Fibroblast of peridontal ligament (primary cell): ENCODE measurements around the gene GSTM4.
"Not testable (repeated sequence)": the region's sequence is repeated elsewhere in the genome, so short reads cannot be mapped to it uniquely, and the experiment has no call there.

Experiments
- DNase-seq: peaks from one replicate; pipeline ENCODE4 v3.0.0-alpha.2; 2010; ENCODE audit errors: extremely low read depth

Gene GSTM4

DNA sequence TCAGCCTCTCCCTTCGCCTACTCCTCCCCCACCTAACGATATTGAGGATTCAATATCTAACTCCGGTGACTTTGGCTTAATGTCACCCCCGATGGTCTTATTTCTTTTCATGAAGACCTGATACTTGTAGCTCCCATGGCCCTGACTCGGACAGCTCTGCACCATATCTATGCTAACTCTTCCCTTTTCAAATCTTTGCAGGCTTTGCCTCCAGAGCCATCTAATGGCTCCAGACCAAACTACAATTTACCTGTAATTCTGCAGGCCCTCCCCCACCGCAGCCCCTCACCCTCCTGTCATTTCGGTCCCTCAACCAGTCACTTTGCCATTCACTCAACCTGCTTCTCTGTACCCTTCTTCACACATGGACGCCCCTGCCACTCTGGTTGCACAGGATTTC is 48.3 kb downstream of the GSTM4 start:
- no peak for DNase-seq

DNA sequence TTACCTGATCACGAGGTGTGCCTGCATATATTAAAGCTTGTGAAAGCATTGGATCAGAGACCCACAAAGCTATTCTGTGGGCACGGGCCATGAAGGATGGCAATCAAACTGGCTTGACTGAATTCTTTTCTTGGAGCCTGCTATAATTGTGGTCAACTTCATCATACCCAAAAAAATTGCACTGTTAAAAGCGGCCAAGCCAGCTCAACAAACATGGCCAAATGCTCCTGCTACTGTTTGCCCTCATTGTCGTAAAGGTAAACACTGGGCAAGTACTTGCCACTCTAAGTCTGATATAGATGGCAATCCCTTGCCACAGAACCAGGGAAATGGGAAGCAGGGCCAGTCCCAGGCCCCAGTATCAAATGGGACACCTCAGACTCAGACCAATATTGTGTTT is 49.5 kb downstream of the GSTM4 start:
- DNase-seq, result no peak

DNA sequence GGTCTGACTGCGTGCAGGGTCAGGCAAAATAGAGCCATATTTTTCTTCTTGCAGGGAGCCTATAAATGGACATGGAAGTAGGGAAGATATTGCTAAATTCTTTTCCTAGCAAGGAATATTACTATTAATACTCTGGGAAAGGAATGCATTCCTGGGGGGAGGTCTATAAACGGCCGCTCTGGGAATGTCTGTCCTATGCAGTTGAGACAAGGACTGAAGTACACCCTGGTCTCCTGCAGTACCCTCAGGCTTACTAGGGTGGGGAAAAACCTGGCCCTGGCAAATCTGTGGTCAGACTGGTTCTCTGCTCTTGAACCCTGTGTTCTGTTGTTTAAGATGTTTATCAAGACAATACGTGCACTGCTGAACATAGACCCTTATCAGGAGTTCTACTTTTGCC is 53.0 kb downstream of the GSTM4 start:
- not testable (repeated sequence) for DNase-seq

DNA sequence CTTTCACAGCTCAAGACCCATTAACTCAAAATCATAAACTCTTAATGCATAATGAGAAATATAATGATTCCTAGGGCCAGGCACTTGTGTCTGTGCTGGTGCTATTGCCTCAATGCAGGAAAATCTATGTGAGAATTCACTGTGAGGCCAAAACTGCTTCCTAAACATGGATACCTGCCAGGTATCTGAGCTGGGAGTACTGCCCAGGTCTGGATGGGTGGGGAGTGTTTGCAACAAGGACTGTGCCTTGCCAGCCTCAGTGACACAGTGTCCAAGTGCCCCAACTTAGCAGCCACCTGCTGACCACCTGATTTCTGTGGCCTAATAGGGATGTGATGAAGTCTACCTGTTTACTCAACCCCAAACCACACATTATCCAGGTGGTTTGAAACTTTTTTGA is 53.9 kb downstream of the GSTM4 start:
- DNase-seq, result not testable (repeated sequence)
